HFF-Myc (cell line): ENCODE results near the gene SFTPD.
"Not testable (repeated sequence)": the region's sequence is repeated elsewhere in the genome, so short reads cannot be mapped to it uniquely, and the experiment has no call there.

ENCODE experiments used
- DNase-seq: peaks from one replicate; pipeline ENCODE4 v3.0.0-alpha.2; 2011; ENCODE audit warnings: low read depth; ENCODE audit errors: extremely low read depth
- H3K4me3 ChIP-seq: replicated peaks from 2 replicates; pipeline ENCODE4 v1.5.1; 2011; ENCODE audit warnings: low read depth, mild to moderate bottlenecking, control low read depth, low read length
- TF ChIP-seq, protein P1 (sequence below): IDR thresholded peaks from 2 replicates; pipeline ENCODE4 v1.5.1; 2012; ENCODE audit warnings: mild to moderate bottlenecking, low read depth, low read length, control low read depth; ENCODE audit errors: missing control alignments

SFTPD gene

GRCh38 chr10:79910344-79910743, 38.6 kb downstream of the SFTPD start:
- H3K4me3 ChIP-seq, result no peak overlapping the region
- TF ChIP-seq, protein P1, sequence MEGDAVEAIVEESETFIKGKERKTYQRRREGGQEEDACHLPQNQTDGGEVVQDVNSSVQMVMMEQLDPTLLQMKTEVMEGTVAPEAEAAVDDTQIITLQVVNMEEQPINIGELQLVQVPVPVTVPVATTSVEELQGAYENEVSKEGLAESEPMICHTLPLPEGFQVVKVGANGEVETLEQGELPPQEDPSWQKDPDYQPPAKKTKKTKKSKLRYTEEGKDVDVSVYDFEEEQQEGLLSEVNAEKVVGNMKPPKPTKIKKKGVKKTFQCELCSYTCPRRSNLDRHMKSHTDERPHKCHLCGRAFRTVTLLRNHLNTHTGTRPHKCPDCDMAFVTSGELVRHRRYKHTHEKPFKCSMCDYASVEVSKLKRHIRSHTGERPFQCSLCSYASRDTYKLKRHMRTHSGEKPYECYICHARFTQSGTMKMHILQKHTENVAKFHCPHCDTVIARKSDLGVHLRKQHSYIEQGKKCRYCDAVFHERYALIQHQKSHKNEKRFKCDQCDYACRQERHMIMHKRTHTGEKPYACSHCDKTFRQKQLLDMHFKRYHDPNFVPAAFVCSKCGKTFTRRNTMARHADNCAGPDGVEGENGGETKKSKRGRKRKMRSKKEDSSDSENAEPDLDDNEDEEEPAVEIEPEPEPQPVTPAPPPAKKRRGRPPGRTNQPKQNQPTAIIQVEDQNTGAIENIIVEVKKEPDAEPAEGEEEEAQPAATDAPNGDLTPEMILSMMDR, result no peak
- no peak for DNase-seq

GRCh38 chr10:79905322-79906314, 43.3 kb downstream of the SFTPD start:
- H3K4me3 ChIP-seq, result peak overlapping the region; percentile 49
- TF ChIP-seq, protein P1, result no peak
- no peak for DNase-seq

GRCh38 chr10:79904671-79905321, 44.1 kb downstream of the SFTPD start:
- peak overlapping the region; percentile 49 for H3K4me3 ChIP-seq
- DNase-seq, result peak; percentile 11
- TF ChIP-seq, protein P1, result no peak

GRCh38 chr10:79901571-79901970, 47.3 kb downstream of the SFTPD start:
- H3K4me3 ChIP-seq, DNase-seq: not testable (repeated sequence)

DNA sequence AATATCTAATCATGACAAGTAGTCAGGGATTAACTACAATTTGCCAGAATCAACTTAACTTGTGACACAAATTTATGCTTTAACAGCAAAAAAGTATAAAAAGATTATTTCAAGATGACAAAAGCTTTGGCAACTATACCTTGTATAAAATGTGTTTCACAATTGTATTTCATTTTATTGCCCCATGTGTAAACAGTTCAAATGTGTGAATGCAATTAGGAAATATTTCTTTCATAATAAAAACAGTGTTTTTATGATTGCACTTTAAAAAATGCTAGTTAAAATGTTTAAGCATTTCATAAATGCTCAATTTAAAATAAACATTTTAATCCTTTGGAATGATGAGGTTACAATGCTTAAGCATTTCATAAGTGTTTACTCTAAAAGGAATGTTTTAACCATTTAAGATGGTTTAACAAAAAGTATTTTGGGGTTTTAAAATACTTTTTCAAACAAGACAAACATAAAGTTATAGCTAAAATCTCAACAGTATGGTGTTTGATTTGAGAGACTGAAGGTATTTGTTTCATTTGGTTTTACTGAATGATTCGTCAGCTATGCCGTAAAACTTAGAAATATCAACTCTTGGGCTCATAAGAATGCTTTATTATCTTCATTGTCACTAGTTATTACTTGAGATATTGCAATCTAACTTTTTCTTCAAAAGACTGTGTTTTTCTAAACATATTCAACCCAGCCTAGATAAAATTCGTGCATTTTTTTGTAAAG, 50.1 kb downstream of the SFTPD start:
- TF ChIP-seq, protein P1, result no peak
- no peak overlapping the region for H3K4me3 ChIP-seq
- no peak for DNase-seq

DNA sequence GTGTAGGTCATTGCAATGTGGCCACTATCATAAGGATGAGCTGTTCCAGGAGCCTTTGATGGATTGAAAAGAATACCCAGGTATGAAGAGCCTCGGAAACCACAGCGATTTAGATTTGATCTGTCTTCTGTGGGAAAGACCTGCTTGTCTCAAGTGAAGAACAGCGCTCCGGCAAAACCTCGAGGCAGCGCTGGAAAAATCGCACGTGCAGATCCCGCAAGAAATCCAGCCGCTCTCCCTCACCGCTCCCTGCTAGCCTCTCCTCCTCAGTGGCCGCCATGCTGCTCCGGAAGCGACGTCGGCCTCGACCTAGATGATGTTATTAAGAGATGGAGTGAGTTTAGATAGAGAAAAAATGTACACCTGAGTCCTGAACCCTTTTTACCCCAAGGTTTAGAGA, 56.0 kb downstream of the SFTPD start:
- H3K4me3 ChIP-seq, DNase-seq: not testable (repeated sequence)

DNA sequence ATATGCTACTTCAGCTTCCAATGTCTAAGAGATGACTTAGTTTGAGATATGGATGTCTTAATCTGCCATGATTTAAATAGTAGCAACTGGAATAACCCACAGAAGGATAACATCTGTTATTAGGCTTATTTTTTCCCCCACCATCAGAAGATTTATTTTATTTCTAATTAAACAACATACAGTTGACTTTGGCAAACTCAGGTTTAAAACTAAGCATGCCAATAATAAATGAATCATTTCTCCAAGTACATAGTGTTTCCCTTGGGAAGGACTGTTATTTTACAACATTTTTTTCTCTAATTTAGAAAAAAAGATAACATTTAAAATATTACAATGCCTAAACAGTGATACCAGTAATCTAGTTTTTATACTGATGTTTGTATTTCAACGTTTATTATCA, 58.4 kb downstream of the SFTPD start:
- no peak for DNase-seq
- TF ChIP-seq, protein P1, result no peak
- no peak overlapping the region for H3K4me3 ChIP-seq

GRCh38 chr10:79888984-79889383, 59.9 kb downstream of the SFTPD start:
- H3K4me3 ChIP-seq, DNase-seq: not testable (repeated sequence)
